GM12878 (cell line): ENCODE results near the gene PIGL. TPM values are rescaled to one million over a fixed set of nuclear protein-coding genes. Genes with fewer than 3 reads are reported as not detected.

Experiments used
- ATAC-seq: fragments of 200-7000 bp; cut with Tn5 transposase; 3 replicates; pipeline ENCODE4 v1.9.1; 2020; ENCODE audit warnings: mild to moderate bottlenecking, moderate library complexity
- BruUV-seq: library from RNA; stranded (reverse); fragments of 400-500 nt; replicated peaks from 2 replicates; lab custom pipeline; 2021; lab: Mats Ljungman, UMichigan
- CTCF ChIA-PET: fragments of 300-600 bp; sonication (Branson Sonifier 250); formaldehyde crosslinking; extraction: SDS; loops from one replicate; lab custom pipeline; 2021; ENCODE audit warnings: inconsistent platforms; lab: Yijun Ruan, JAX
- POLR2A ChIA-PET: fragments of 350-600 bp; formaldehyde crosslinking; extraction: SDS; loops from one replicate; lab custom pipeline; 2021; ENCODE audit warnings: inconsistent platforms; lab: Charles Lee
- RAD21 ChIA-PET: fragments of 300-600 bp; sonication (Branson Sonifier 250); formaldehyde crosslinking; loops from one replicate; lab custom pipeline; 2023; ENCODE audit warnings: antibody characterized with exemption; ENCODE audit not compliant: unreplicated experiment; lab: Charles Lee
- SMC1A ChIA-PET: fragments of 300-600 bp; sonication (Branson Sonifier 250); formaldehyde crosslinking; loops from one replicate; lab custom pipeline; 2023; ENCODE audit not compliant: unreplicated experiment, uncharacterized antibody; lab: Charles Lee
- DNase-seq: peaks from one replicate; pipeline ENCODE4 v3.0.0-alpha.2; 2011; ENCODE audit warnings: low read depth, low spot score
- FAIRE-seq: peaks from 3 replicates; lab custom pipeline; 2011; peaks lifted over from hg19 to GRCh38; lab: Jason Lieb, UNC
- H2AFZ ChIP-seq: 2 replicates; pipeline ENCODE4 v1.6.0; 2011; ENCODE audit warnings: low read depth, low read length, control low read depth; ENCODE audit not compliant: control insufficient read depth
- H3K27ac ChIP-seq: 2 replicates; pipeline ENCODE4 v1.5.1; 2011; ENCODE audit warnings: control low read depth; ENCODE audit not compliant: control insufficient read depth, insufficient read depth
- H3K27me3 ChIP-seq, 2 experiments: replicated peaks in 1 of 2; 2 replicates each; pipeline versions ENCODE4 v1.6.0 to v1.6.1; 2011; ENCODE audit warnings: low read length in 1 of 2; ENCODE audit not compliant: control insufficient read depth in 2 of 2, insufficient read depth in 2 of 2
- H3K36me3 ChIP-seq, 2 experiments: 2 replicates each; pipeline ENCODE4 v1.5.1; 2011; ENCODE audit warnings: low read length in 1 of 2; ENCODE audit not compliant: control insufficient read depth in 2 of 2, insufficient read depth in 2 of 2
- H3K4me1 ChIP-seq: 2 replicates; pipeline ENCODE4 v1.6.1; 2011; ENCODE audit warnings: mild to moderate bottlenecking, low read length, moderate library complexity, mixed read lengths; ENCODE audit not compliant: control insufficient read depth, insufficient read depth
- H3K4me2 ChIP-seq: 2 replicates; pipeline ENCODE4 v1.6.0; 2011; ENCODE audit warnings: control low read depth; ENCODE audit not compliant: control insufficient read depth, insufficient read depth
- H3K4me3 ChIP-seq: fragments of 200-600 bp; sonication (generic); 2 replicates; pipeline ENCODE4 v1.5.1; 2016
- H3K79me2 ChIP-seq: 2 replicates; pipeline ENCODE4 v1.6.0; 2011; ENCODE audit warnings: low read length; ENCODE audit not compliant: control insufficient read depth, insufficient read depth
- H3K9ac ChIP-seq: 2 replicates; pipeline ENCODE4 v1.8.0; 2011; ENCODE audit warnings: low read length, control low read depth, mixed read lengths; ENCODE audit not compliant: control insufficient read depth, insufficient read depth
- H3K9me3 ChIP-seq: replicated peaks from 3 replicates; pipeline ENCODE4 v1.5.1; 2011; ENCODE audit warnings: mild to moderate bottlenecking, low read length; ENCODE audit not compliant: control insufficient read depth, insufficient read depth
- H4K20me1 ChIP-seq: 2 replicates; pipeline ENCODE4 v1.6.0; 2011; ENCODE audit not compliant: control insufficient read depth, insufficient read depth
- ATF2 ChIP-seq: IDR thresholded peaks from 2 replicates; pipeline ENCODE4 v1.6.1; 2012; ENCODE audit warnings: low read length, inconsistent platforms
- CEBPB ChIP-seq, 2 experiments: fragments of 150-350 bp in 1 of 2; IDR thresholded peaks; 2 replicates each; pipeline ENCODE4 v1.6.1; 2012 to 2014; ENCODE audit warnings: low read depth in 2 of 2, low read length in 2 of 2, borderline replicate concordance in 1 of 2, inconsistent platforms in 1 of 2
- ETV6 ChIP-seq, 2 experiments: fragments of 450-650 bp in 1 of 2; IDR thresholded peaks in 1 of 2; conservative IDR thresholded peaks in 1 of 2; 2 replicates each; pipeline ENCODE4 v1.6.1; 2014; ENCODE audit warnings: antibody characterized with exemption in 1 of 2, borderline replicate concordance in 1 of 2, low read depth in 1 of 2, mild to moderate bottlenecking in 1 of 2, moderate library complexity in 1 of 2
- HDGF ChIP-seq: fragments of 450-650 bp; IDR thresholded peaks from 2 replicates; pipeline ENCODE4 v1.6.1; 2016; ENCODE audit warnings: antibody characterized with exemption
- KLF5 ChIP-seq: fragments of 450-650 bp; IDR thresholded peaks from 2 replicates; pipeline ENCODE4 v1.6.1; 2014; ENCODE audit warnings: mild to moderate bottlenecking; ENCODE audit not compliant: partially characterized antibody
- NR2F1 ChIP-seq: fragments of 450-650 bp; conservative IDR thresholded peaks from 2 replicates; pipeline ENCODE4 v1.6.1; 2017; ENCODE audit warnings: mild to moderate bottlenecking
- POLR2AphosphoS5 ChIP-seq: IDR thresholded peaks from 2 replicates; pipeline ENCODE4 v1.6.1; 2011; ENCODE audit warnings: mild to moderate bottlenecking, low read length, inconsistent platforms
- YBX1 ChIP-seq: fragments of 450-650 bp; IDR thresholded peaks from 2 replicates; pipeline ENCODE4 v1.6.1; 2016; ENCODE audit warnings: antibody characterized with exemption
- YY1 ChIP-seq: IDR thresholded peaks from 2 replicates; pipeline ENCODE4 v1.6.1; 2011; ENCODE audit warnings: low read depth, mild to moderate bottlenecking, low read length
- WGBS: methylation state at CpG from one replicate; pipeline ENCODE4 v1.1.6; 2016; ENCODE audit warnings: low lambda C conversion rate; ENCODE audit not compliant: insufficient replicate concordance, insufficient coverage; ENCODE audit errors: missing lambda C conversion rate; 5-methylcytosine and 5-hydroxymethylcytosine counted together
- in situ Hi-C: fragments of 300-500 bp; cut with MboI; formaldehyde crosslinking; loops from 9 replicates; pipeline ENCODE4 v1.14.3; 2018; ENCODE audit warnings: mixed read lengths
- intact Hi-C: fragments of 100-400 bp; cut with micrococcal nuclease; formaldehyde crosslinking; loops from one replicate; pipeline ENCODE4 v1.14.2; 2022; ENCODE audit not compliant: unreplicated experiment
- polyA plus RNA-seq, 11 experiments: library from polyadenylated mRNA; depleted of rRNA in 4 of 11; unstranded in 6 of 11; stranded (reverse) in 5 of 11; fragments of >200 nt; fragmentation: Nextera tagmentation in 4 of 11; fragmentation: Illumina TruSeq in 1 of 11; extraction: Ambion mirVana in 4 of 11; extraction: Trizol in 1 of 11; gene quantifications; 1 replicate in 1 of 11; 2 replicates in 10 of 11; pipeline versions ENCODE4 v1.2.1 to v1.2.3, GENCODE V29; 2011 to 2016; ENCODE audit warnings: inconsistent platforms in 2 of 11, missing spikeins in 2 of 11, low read depth in 1 of 11
- total RNA-seq, 4 experiments: library from RNA; depleted of rRNA in 3 of 4; stranded (reverse); fragments of >200 nt in 3 of 4; fragmentation: Illumina TruSeq in 1 of 4; extraction: Trizol in 1 of 4; gene quantifications; 2 replicates each; pipeline versions ENCODE4 v1.2.1 to v1.2.3, GENCODE V29; 2013 to 2021
- TF ChIP-seq, protein P1 (sequence below): fragments of 450-650 bp; IDR thresholded peaks from 2 replicates; pipeline ENCODE4 v1.6.1; 2016; ENCODE audit warnings: mild to moderate bottlenecking

The PIGL gene
- total and polyA plus RNA-seq, 10 of the 15 experiments (the other 5 are each of a cell fraction or from before 2014, with no cell fraction given): 25.9 to 52.5 (median 30.2) TPM

DNA sequence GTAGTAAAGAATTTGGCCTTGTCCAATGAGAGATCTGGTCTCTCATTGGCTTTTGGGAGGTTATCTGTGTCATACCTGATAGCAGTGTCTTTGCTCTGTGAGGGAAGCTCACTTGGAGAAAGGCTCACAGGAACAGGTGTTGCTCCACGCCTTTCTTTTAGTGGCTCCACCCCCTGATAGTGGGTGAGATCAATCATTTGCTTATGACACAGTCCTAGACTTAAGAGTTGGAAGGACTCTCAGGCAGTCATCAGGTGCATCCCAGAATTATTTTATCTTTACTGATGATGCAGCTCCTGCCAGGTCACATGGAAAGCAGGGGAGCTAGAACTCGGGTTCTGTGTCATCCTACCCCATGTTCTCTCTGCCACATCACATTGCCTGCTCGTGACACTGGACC lies 76.9 kb downstream of the PIGL start:
- intact Hi-C loops (no loop called here), in situ Hi-C loops (no loop called here)
- POLR2A ChIA-PET: interaction anchor here (0.6 kb wide), 1 partner anchor 57 kb away, joined by 3 read pairs; no protein-coding TSS in a partner anchor
- peaks cover 8% of the 10 kb centered on the region for H3K4me1 ChIP-seq
- SMC1A ChIA-PET: interaction anchor here (0.9 to 3.5 kb wide), 3 partner anchors 10 to 70 kb away, joined by 3 to 16 read pairs (median 5); no protein-coding TSS in a partner anchor
- RAD21 ChIA-PET: interaction anchor here (0.6 to 2.2 kb wide), 6 partner anchors 58 to 295 kb away, joined by 3 to 6 read pairs (median 3); partner anchors contain the start of genes CENPV and TRPV2
- FAIRE-seq (no peak), ATAC-seq (no peak), DNase-seq (no peak)
- CTCF ChIA-PET: interaction anchor here (0.6 to 6.4 kb wide), 4 partner anchors 8 to 70 kb away, joined by 3 to 30 read pairs (median 3); no protein-coding TSS in a partner anchor
- 84% methylated on average over 3 of the region's 3 CpGs for WGBS
- H3K9ac ChIP-seq: no peak overlapping the region
- no peak overlapping the region for H3K27ac ChIP-seq
- no peak overlapping the region for H2AFZ ChIP-seq
- TF ChIP-seq ETV6 (conservative IDR thresholded peaks at IDR 0.05 in 1 of 2, IDR thresholded peaks at IDR 0.05 in 1 of 2; ENCODE audit: borderline replicate concordance in 1 of 2, low read depth in 1 of 2): no peak
- TF ChIP-seq, protein P1, sequence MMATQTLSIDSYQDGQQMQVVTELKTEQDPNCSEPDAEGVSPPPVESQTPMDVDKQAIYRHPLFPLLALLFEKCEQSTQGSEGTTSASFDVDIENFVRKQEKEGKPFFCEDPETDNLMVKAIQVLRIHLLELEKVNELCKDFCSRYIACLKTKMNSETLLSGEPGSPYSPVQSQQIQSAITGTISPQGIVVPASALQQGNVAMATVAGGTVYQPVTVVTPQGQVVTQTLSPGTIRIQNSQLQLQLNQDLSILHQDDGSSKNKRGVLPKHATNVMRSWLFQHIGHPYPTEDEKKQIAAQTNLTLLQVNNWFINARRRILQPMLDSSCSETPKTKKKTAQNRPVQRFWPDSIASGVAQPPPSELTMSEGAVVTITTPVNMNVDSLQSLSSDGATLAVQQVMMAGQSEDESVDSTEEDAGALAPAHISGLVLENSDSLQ: no peak
- no peak for TF ChIP-seq YY1
- no peak for TF ChIP-seq YBX1
- no peak for TF ChIP-seq POLR2AphosphoS5
- TF ChIP-seq CEBPB (IDR thresholded peaks at IDR 0.05; ENCODE audit: borderline replicate concordance in 1 of 2, low read depth in 2 of 2, low read length in 2 of 2): no peak
- TF ChIP-seq HDGF: no peak
- TF ChIP-seq NR2F1: no peak
- TF ChIP-seq ATF2: no peak
- no peak for TF ChIP-seq KLF5
- no peak overlapping the region for H3K4me3 ChIP-seq
- BruUV-seq: no TSS peak
- H3K36me3 ChIP-seq: no peaks in the 10 kb centered on the region
- no peaks in the 10 kb centered on the region for H4K20me1 ChIP-seq
- no peak overlapping the region for H3K4me2 ChIP-seq
- H3K9me3 ChIP-seq: no peaks in the 10 kb centered on the region
- no peaks in the 10 kb centered on the region for H3K79me2 ChIP-seq
- no peaks in the 10 kb centered on the region for H3K27me3 ChIP-seq
